Tibial nerve (tissue), 4 donors: ENCODE measurements around the gene DPYSL4. TPM values are rescaled to one million over a fixed set of nuclear protein-coding genes. Genes with fewer than 3 reads are reported as not detected.

Experiments used
- DNase-seq, 2 donors: peaks; one replicate each; pipeline ENCODE4 v3.0.0-alpha.2; 2019; ENCODE audit warnings: low spot score in 2 of 2
- H3K27ac ChIP-seq, 4 donors: fragments of 200-600 bp; sonication (generic) in 3 of 4; one replicate each; pipeline ENCODE4 v1.5.1; 2017 to 2019; ENCODE audit warnings: mild to moderate bottlenecking in 1 of 4
- H3K27me3 ChIP-seq, 2 donors: fragments of 200-600 bp; sonication (generic) in 1 of 2; one replicate each; pipeline versions ENCODE4 v1.5.1 to v1.6.0; 2017 to 2019
- H3K36me3 ChIP-seq, 3 donors: fragments of 200-600 bp; sonication (generic); one replicate each; pipeline ENCODE4 v1.5.1; 2018 to 2019
- H3K4me1 ChIP-seq, 4 donors: fragments of 200-600 bp; sonication (generic) in 3 of 4; one replicate each; pipeline ENCODE4 v1.5.1; 2017 to 2019
- H3K4me3 ChIP-seq, 4 donors: fragments of 200-600 bp; sonication (generic) in 3 of 4; one replicate each; pipeline ENCODE4 v1.5.1; 2017 to 2019; ENCODE audit warnings: mild to moderate bottlenecking in 1 of 4, moderate library complexity in 1 of 4
- H3K9me3 ChIP-seq, 4 donors: fragments of 200-600 bp; sonication (generic) in 3 of 4; one replicate each; pipeline ENCODE4 v1.5.1; 2017 to 2019
- CTCF ChIP-seq, 5 experiments: fragments of 200-600 bp in 3 of 5; fragments of 450-650 bp in 2 of 5; sonication (generic) in 3 of 5; IDR thresholded peaks; one replicate each; pipeline ENCODE4 v1.5.1; 2016 to 2019; ENCODE audit warnings: antibody characterized with exemption in 5 of 5, mild to moderate bottlenecking in 3 of 5, moderate library complexity in 2 of 5
- EP300 ChIP-seq, 2 donors: sonication (generic); formaldehyde crosslinking; IDR thresholded peaks; one replicate each; pipeline ENCODE4 v1.6.1; 2017; ENCODE audit warnings: antibody characterized with exemption in 2 of 2, mild to moderate bottlenecking in 1 of 2
- POLR2A ChIP-seq, 2 donors: fragments of 450-650 bp; IDR thresholded peaks; one replicate each; pipeline ENCODE4 v1.6.1; 2017; ENCODE audit warnings: antibody characterized with exemption in 2 of 2, mild to moderate bottlenecking in 2 of 2, moderate library complexity in 2 of 2
- WGBS, 2 donors: methylation state at CpG; one replicate each; pipeline ENCODE4 v1.1.5; 2018; 5-methylcytosine and 5-hydroxymethylcytosine counted together
- total RNA-seq, 4 donors: library from RNA; depleted of rRNA; stranded (reverse); fragments of >200 nt; gene quantifications; one replicate each; pipeline ENCODE4 v1.1.0, GENCODE V29; 2016

DPYSL4 gene
- total RNA-seq, 4 donors from 2014 or later: 0.21 to 3.1 (median 1.4) TPM

GRCh38 chr10:132227851-132228390 lies 41.2 kb downstream of the DPYSL4 start:
- TF ChIP-seq POLR2A (IDR thresholded peaks at IDR 0.05) (no peak), CTCF (IDR thresholded peaks at IDR 0.05) (no peak), EP300 (IDR thresholded peaks at IDR 0.05) (no peak)
- 92% methylated on average over 27 to 29 of the region's 29 CpGs for WGBS, 2 donors
- no peak for DNase-seq
- H3K4me1 ChIP-seq: peaks cover 0 to 17% (median 0%) of the 10 kb centered on the region in 4 donors
- H3K27ac ChIP-seq: no peak overlapping the region
- peaks cover 0 to 14% (median 0%) of the 10 kb centered on the region in 3 donors for H3K36me3 ChIP-seq
- H3K4me3 ChIP-seq: no peak overlapping the region
- H3K9me3 ChIP-seq: no peaks in the 10 kb centered on the region
- no peaks in the 10 kb centered on the region for H3K27me3 ChIP-seq

DNA sequence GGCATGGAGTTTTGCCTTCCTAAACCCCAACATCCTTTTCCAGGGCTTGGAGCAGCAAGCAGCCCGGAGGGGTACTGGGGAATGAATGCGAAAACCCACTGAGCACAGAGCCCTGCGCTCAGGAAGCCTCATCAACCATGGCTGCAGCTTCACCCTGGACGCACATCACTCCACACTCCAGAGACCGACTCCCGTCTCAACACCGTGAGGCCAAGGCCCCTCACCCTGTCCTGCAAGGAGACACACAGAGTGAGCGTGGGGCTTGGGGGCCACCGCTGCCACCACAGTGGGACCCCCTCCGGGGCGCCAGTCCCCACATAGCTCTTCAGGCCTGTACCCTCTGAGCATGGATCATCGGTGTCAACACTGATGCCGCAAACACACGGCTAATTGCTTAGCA lies 41.9 kb downstream of the DPYSL4 start:
- Histone ChIP-seq H3K4me3 (no peak overlapping the region), H3K27me3 (no peaks in the 10 kb centered on the region), H3K9me3 (no peaks in the 10 kb centered on the region), H3K36me3 (peaks cover 0 to 14% (median 0%) of the 10 kb centered on the region in 3 donors), H3K4me1 (peaks cover 0 to 10% (median 0%) of the 10 kb centered on the region in 4 donors), H3K27ac (no peak overlapping the region)
- WGBS, 2 donors: 97% methylated on average over 13 to 14 of the region's 14 CpGs
- no peak for TF ChIP-seq CTCF (IDR thresholded peaks at IDR 0.05)
- no peak for TF ChIP-seq EP300 (IDR thresholded peaks at IDR 0.05)
- no peak for TF ChIP-seq POLR2A (IDR thresholded peaks at IDR 0.05)
- DNase-seq: no peak

DNA sequence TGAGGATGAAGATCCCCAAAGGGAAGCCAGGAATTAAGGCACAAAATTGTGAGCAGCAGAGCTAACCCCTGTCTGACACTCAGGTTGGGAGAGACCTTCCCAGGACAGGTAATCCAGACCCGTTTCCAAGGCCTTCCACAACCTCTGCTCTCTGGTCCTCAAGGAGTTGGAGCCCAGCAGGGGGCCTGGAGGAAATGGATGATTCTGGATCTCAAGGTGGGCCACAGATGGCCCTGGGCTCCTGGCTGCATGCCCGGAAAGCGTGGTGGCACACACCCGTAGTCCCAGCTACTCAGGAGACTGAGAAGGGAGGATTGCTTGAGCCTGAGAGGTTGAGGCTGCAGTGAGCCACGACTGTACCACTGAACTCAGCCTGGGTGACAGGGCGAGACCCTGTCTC lies 42.3 kb downstream of the DPYSL4 start:
- Histone ChIP-seq H3K4me3 (no peak overlapping the region), H3K27me3 (no peaks in the 10 kb centered on the region), H3K9me3 (no peaks in the 10 kb centered on the region), H3K27ac (no peak overlapping the region), H3K36me3 (peaks cover 0 to 19% (median 0%) of the 10 kb centered on the region in 3 donors), H3K4me1 (peaks cover 0 to 10% (median 0%) of the 10 kb centered on the region in 4 donors)
- no peak for DNase-seq
- TF ChIP-seq CTCF (IDR thresholded peaks at IDR 0.05): no peak
- no peak for TF ChIP-seq POLR2A (IDR thresholded peaks at IDR 0.05)
- TF ChIP-seq EP300 (IDR thresholded peaks at IDR 0.05): no peak
- 86 to 89% methylated on average over 6 of the region's 6 CpGs for WGBS, 2 donors

GRCh38 chr10:132229834-132230556 lies 43.2 kb downstream of the DPYSL4 start:
- Histone ChIP-seq H3K27ac (peak overlapping the region in 2 of 4 donors; percentile 32 to 36), H3K4me3 (peak overlapping the region in 2 of 4 donors; percentile 19 to 34)

More at GRCh38 chr10:132229834-132230556, 43.2 kb downstream of the DPYSL4 start:
- Histone ChIP-seq H3K27me3 (no peaks in the 10 kb centered on the region), H3K4me1 (peaks cover 0 to 10% (median 0%) of the 10 kb centered on the region in 4 donors), H3K9me3 (no peaks in the 10 kb centered on the region), H3K36me3 (peaks cover 0 to 15% (median 0%) of the 10 kb centered on the region in 3 donors)
- 60 to 61% methylated on average over 16 to 26 of the region's 36 CpGs for WGBS, 2 donors
- TF ChIP-seq POLR2A (IDR thresholded peaks at IDR 0.05): no peak
- no peak for TF ChIP-seq CTCF (IDR thresholded peaks at IDR 0.05)
- no peak for TF ChIP-seq EP300 (IDR thresholded peaks at IDR 0.05)
- no peak for DNase-seq
